Stomach (tissue), 9 donors: Measurements from ENCODE around the gene TXLNA. TPM values are rescaled to one million over a fixed set of nuclear protein-coding genes. Genes with fewer than 3 reads are reported as not detected.

Experiments used
- DNase-seq, 2 donors: peaks; one replicate each; pipeline versions ENCODE4 v3.0.0 to v3.0.0-alpha.2; 2013 to 2019
- H3K27ac ChIP-seq, 5 donors: fragments of 200-600 bp in 4 of 5; sonication (generic) in 4 of 5; one replicate each; pipeline ENCODE4 v1.5.1; 2013 to 2019; ENCODE audit warnings: mild to moderate bottlenecking in 1 of 5, moderate library complexity in 1 of 5
- H3K27me3 ChIP-seq, 3 donors: fragments of 200-600 bp; sonication (generic); one replicate each; pipeline ENCODE4 v1.5.1; 2017 to 2019; ENCODE audit warnings: mixed run types in 1 of 3
- H3K36me3 ChIP-seq, 4 donors: fragments of 200-600 bp; sonication (generic); 1 replicate in 3 of 4; 2 replicates in 1 of 4; pipeline ENCODE4 v1.5.1; 2016 to 2019
- H3K4me1 ChIP-seq, 4 donors: fragments of 200-600 bp; sonication (generic); one replicate each; pipeline ENCODE4 v1.5.1; 2016 to 2019
- H3K4me3 ChIP-seq, 4 donors: fragments of 200-600 bp; sonication (generic) in 3 of 4; one replicate each; pipeline ENCODE4 v1.5.1; 2016 to 2019; ENCODE audit warnings: mild to moderate bottlenecking in 1 of 4
- H3K9me3 ChIP-seq, 4 donors: fragments of 200-600 bp; sonication (generic); one replicate each; pipeline ENCODE4 v1.5.1; 2016 to 2019
- EP300 ChIP-seq: sonication (generic); formaldehyde crosslinking; IDR thresholded peaks from one replicate; pipeline ENCODE4 v1.6.1; 2017; ENCODE audit warnings: antibody characterized with exemption
- POLR2A ChIP-seq, 4 donors: fragments of 450-650 bp; IDR thresholded peaks; one replicate each; pipeline ENCODE4 v1.6.1; 2016; ENCODE audit warnings: antibody characterized with exemption in 4 of 4, control low read depth in 2 of 4, mild to moderate bottlenecking in 1 of 4, moderate library complexity in 1 of 4
- POLR2AphosphoS5 ChIP-seq, 3 donors: sonication (generic); formaldehyde crosslinking; IDR thresholded peaks; one replicate each; pipeline ENCODE4 v1.6.1; 2016; ENCODE audit warnings: antibody characterized with exemption in 3 of 3
- WGBS, 5 donors: extraction: QIAGEN DNeasy Blood & Tissue Kit in 3 of 5; methylation state at CpG; one replicate each; pipeline versions ENCODE4 v1.1.5 to v1.1.7; 2013 to 2018; 5-methylcytosine and 5-hydroxymethylcytosine counted together
- intact Hi-C: fragments of 100-400 bp; cut with DNase I; formaldehyde crosslinking; loops from one replicate; pipeline ENCODE4 v1.15.1; 2023; ENCODE audit warnings: low total_unique reads
- polyA plus RNA-seq, 3 donors: library from polyadenylated mRNA; stranded (reverse); fragments of 200-250 nt; gene quantifications; one replicate each; pipeline ENCODE4 v1.2.3, GENCODE V29; 2013
- total RNA-seq, 5 donors: library from RNA; depleted of rRNA; stranded (reverse); fragments of >200 nt; gene quantifications; one replicate each; pipeline versions ENCODE4 v1.1.0 to v1.2.3, GENCODE V29; 2014 to 2016
- TF ChIP-seq, protein P1 (sequence below), 7 experiments: fragments of 450-650 bp in 4 of 7; fragments of 200-600 bp in 3 of 7; sonication (generic) in 3 of 7; IDR thresholded peaks; one replicate each; pipeline ENCODE4 v1.5.1; 2016 to 2019; ENCODE audit warnings: antibody characterized with exemption in 7 of 7, control low read depth in 2 of 7, mild to moderate bottlenecking in 1 of 7
- donor health status: healthy with polysubstance abuse.
- donor health status: Bipolar disorder and iron deficiency.
- donor health status: healthy.

The TXLNA gene
- total and polyA plus RNA-seq, 8 donors, result 9.8 to 48.1 (median 24.1) TPM

DNA sequence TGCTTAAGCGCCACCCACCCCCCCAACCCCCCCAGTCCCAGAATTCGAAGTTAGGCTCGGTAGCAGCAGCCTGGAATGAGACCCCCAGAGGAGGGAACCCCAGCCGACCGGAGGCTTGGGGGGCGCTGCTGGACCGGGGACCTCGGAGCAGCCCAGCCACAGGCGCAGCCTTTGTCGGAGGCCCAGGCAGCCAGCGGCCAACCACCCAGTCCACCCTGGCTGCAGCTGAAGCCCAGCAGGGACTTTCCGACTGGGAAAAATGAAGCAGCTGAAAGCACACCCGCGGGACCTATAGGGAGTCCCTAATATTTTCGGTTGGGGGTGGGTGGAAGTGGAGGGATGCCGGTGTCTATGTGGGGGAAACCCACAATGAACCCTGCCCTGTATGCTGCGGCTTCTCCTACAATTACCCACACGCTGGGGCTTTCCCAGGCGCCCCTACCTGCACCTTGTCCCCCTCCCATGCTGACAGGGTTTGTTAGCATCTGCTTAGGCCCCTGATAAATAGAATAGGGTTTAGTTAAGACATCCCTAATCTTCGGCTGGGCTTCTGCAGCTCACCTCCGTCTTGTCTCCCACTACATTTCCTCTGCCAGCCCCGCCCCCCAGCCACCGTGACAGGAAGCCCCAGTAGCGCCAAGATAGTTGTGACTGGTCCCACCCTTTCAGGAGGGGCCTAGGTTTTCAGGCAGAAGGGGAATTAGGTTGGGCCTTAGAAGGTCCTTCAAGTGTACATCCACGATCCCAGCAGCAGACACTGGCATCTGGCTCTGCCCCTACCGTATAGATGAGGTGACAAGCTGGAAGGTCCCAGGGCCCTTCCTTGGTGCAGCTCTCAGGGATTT is 21.8 kb downstream of the TXLNA start:
- peak; percentile 63 to 89 for DNase-seq

DNA sequence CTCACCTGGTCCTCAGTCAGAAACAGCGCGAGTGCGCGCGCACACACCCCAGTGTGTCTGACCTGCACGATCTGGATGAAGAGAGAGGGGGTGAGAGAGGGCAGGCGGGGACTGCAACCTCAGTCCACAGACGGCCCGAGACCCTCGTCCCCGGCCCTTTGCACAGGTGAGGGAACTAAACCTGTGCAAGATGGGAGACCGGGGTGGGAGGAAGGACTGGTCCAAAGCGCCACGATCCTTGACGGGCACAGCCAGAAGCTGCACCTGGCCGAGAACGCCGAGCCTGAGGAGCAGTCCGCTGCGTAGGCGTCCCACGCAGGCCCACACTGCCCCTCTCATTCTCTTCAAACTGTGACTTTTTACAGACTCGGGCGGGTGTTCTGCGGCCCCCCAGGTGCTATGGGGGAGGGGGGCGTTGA is 25.5 kb downstream of the TXLNA start:
- DNase-seq, result no peak
- 13 to 36% (median 17%) methylated on average over 18 to 26 of the region's 26 CpGs for WGBS, 5 donors
- intact Hi-C loops, result no loop called here
- no peaks in the 10 kb centered on the region for H3K9me3 ChIP-seq
- peak overlapping the region in 4 of 5 donors; percentile 36 to 79 (median 73) for H3K27ac ChIP-seq
- H3K36me3 ChIP-seq, result peaks cover 0 to 3% (median 0%) of the 10 kb centered on the region in 4 donors
- no peak for TF ChIP-seq POLR2A (IDR thresholded peaks at IDR 0.05)
- TF ChIP-seq, protein P1, sequence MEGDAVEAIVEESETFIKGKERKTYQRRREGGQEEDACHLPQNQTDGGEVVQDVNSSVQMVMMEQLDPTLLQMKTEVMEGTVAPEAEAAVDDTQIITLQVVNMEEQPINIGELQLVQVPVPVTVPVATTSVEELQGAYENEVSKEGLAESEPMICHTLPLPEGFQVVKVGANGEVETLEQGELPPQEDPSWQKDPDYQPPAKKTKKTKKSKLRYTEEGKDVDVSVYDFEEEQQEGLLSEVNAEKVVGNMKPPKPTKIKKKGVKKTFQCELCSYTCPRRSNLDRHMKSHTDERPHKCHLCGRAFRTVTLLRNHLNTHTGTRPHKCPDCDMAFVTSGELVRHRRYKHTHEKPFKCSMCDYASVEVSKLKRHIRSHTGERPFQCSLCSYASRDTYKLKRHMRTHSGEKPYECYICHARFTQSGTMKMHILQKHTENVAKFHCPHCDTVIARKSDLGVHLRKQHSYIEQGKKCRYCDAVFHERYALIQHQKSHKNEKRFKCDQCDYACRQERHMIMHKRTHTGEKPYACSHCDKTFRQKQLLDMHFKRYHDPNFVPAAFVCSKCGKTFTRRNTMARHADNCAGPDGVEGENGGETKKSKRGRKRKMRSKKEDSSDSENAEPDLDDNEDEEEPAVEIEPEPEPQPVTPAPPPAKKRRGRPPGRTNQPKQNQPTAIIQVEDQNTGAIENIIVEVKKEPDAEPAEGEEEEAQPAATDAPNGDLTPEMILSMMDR (IDR thresholded peaks at IDR 0.05), result no peak
- TF ChIP-seq POLR2AphosphoS5 (IDR thresholded peaks at IDR 0.05), result no peak
- no peak for TF ChIP-seq EP300
- H3K4me3 ChIP-seq, result peak overlapping the region; percentile 55 to 72 (median 58)
- no peaks in the 10 kb centered on the region for H3K27me3 ChIP-seq
- H3K4me1 ChIP-seq, result peaks cover 31 to 52% (median 47%) of the 10 kb centered on the region in 4 donors

More for the DNA sequence above, 21.8 kb downstream of the TXLNA start:
- Histone ChIP-seq H3K4me1 (peaks cover 36 to 51% (median 47%) of the 10 kb centered on the region in 4 donors), H3K36me3 (peaks cover 5 to 25% (median 22%) of the 10 kb centered on the region in 4 donors), H3K27me3 (no peaks in the 10 kb centered on the region), H3K27ac (peak overlapping the region; percentile 58 to 89 (median 84)), H3K9me3 (no peaks in the 10 kb centered on the region), H3K4me3 (peak overlapping the region; percentile 57 to 71 (median 68))
- TF ChIP-seq, protein P1 (IDR thresholded peaks at IDR 0.05), result no peak
- TF ChIP-seq POLR2A (IDR thresholded peaks at IDR 0.05) (no peak), POLR2AphosphoS5 (IDR thresholded peaks at IDR 0.05) (no peak), EP300 (no peak)
- 3 to 6% (median 4%) methylated on average over 19 to 26 of the region's 26 CpGs for WGBS, 5 donors
- intact Hi-C loops, result no loop called here

DNA sequence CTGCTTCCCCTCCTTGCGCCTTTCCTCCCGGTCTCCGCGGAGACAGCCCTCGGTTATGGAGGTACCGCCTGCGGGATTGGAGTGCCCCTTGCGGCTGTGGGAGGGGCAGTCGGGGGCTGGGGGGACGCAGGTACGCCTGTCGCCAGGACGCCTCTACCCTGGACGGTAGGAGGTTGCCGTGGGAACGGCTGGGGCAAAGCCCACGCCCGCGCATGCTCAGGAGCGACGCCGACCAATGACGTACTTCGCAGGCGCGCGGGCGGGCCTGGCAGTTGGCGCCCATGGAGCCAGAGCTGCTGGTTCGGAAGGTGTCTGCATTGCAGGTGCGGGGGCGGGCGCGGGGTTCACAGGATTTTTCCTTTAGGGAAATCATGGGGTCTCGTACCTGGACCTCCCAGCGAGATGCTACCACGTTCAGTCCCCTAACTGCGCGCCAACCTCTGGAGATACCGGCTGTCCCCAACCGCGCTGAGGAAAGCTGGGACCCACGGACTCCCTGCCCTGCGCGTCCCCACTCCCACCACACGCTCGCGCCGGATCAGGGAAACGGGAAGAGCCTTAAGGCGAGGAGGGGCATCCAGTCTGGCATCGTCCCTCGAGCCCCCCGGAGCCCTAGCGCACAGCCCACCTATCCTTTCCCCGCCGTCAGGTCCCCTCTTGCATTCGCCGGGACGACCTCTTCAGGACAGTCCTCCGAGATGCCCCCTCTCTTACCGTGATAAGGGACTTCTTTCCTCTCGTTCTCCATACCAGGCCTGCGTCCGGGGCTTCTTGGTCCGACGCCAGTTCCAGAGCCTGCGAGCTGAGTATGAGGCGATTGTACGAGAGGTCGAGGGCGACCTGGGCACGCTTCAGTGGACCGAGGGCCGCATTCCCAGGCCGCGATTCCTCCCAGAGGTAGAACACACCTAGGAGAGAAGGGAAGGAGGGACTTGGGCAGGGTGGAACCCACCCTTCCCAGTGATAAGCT is 26.2 kb downstream of the TXLNA start, which contains the start of gene IQCC:
TSS of gene IQCC (plus strand) at position 271 of the 970 bp plus-strand sequence. CDS start at position 282, 11 bp downstream.
- no peaks in the 10 kb centered on the region for H3K9me3 ChIP-seq
- H3K4me1 ChIP-seq, result peaks cover 26 to 46% (median 41%) of the 10 kb centered on the region in 4 donors
- intact Hi-C loops, result no loop called here
- H3K36me3 ChIP-seq, result peaks cover 0 to 3% (median 0%) of the 10 kb centered on the region in 4 donors
- peak within 1 kb of the TSS; percentile 36 to 79 (median 72) for H3K27ac ChIP-seq
- 1 to 3% (median 2%) methylated on average over 49 to 77 of the region's 77 CpGs for WGBS, 5 donors
- peak; percentile 89 to 97 for DNase-seq
- H3K27me3 ChIP-seq, result no peaks in the 10 kb centered on the region
- TF ChIP-seq POLR2AphosphoS5 (IDR thresholded peaks at IDR 0.05) (peak; percentile 74 to 94 (median 79)), EP300 (no peak), POLR2A (IDR thresholded peaks at IDR 0.05) (peak in 1 of 4 donors; percentile 16)
- TF ChIP-seq, protein P1 (IDR thresholded peaks at IDR 0.05), result peak in 1 of 7 experiments; percentile 4
- H3K4me3 ChIP-seq, result peak within 1 kb of the TSS; percentile 55 to 72 (median 58)
